Measurements from ENCODE around the gene DPPA2.

DPPA2 gene

DNA sequence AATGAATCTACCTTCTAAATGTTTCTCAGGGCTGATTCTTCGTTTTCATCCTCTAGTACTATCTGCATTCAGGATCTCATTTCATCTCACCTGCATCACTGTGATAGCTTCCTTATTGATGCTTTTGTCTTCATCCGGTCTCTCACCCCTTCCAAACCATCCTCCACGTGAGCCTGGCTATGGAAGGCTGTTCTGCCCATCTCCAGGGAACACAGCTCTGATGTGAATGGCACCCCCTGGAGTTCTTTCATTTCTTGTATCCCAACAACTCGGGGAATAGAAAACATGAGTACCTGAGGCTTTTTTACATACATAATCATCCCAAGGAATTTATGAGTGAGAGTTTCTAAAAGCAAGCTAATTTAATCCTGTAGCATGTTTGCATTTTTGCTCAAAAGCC, 29.8 kb upstream of the DPPA2 start:
- H3K4me3 ChIP-seq (ENCODE audit: low read length, poor library complexity, severe bottlenecking): peak overlapping the region; percentile 49
- H3F3A ChIP-seq (ENCODE audit: low read depth): peaks cover 5% of the 10 kb centered on the region; the same call in 1 of the 2 replicates
- H4K20me1 ChIP-seq (ENCODE audit: insufficient read depth, low read length, poor library complexity, severe bottlenecking): no peaks in the 10 kb centered on the region
- H3K9me3 ChIP-seq (ENCODE audit: insufficient read depth, low read depth, low read length): no peaks in the 10 kb centered on the region
- H3K27me3 ChIP-seq (ENCODE audit: insufficient read depth, low read length, poor library complexity, severe bottlenecking): no peaks in the 10 kb centered on the region
- peaks cover 19% of the 10 kb centered on the region for H3K4me1 ChIP-seq (ENCODE audit: insufficient read depth, low read length, poor library complexity, severe bottlenecking)
- no peaks in the 10 kb centered on the region for H3K9me2 ChIP-seq (replicated peaks; ENCODE audit: low read depth, low read length)
- peak overlapping the region; percentile 67 for H3K4me2 ChIP-seq (ENCODE audit: low read depth, low read length, poor library complexity, severe bottlenecking)
- H2AFZ ChIP-seq (ENCODE audit: low read length): peak overlapping the region; percentile 62
- TF ChIP-seq EZH2phosphoT487 (IDR thresholded peaks at IDR 0.05; ENCODE audit: borderline replicate concordance): no peak
- TF ChIP-seq, protein P1, sequence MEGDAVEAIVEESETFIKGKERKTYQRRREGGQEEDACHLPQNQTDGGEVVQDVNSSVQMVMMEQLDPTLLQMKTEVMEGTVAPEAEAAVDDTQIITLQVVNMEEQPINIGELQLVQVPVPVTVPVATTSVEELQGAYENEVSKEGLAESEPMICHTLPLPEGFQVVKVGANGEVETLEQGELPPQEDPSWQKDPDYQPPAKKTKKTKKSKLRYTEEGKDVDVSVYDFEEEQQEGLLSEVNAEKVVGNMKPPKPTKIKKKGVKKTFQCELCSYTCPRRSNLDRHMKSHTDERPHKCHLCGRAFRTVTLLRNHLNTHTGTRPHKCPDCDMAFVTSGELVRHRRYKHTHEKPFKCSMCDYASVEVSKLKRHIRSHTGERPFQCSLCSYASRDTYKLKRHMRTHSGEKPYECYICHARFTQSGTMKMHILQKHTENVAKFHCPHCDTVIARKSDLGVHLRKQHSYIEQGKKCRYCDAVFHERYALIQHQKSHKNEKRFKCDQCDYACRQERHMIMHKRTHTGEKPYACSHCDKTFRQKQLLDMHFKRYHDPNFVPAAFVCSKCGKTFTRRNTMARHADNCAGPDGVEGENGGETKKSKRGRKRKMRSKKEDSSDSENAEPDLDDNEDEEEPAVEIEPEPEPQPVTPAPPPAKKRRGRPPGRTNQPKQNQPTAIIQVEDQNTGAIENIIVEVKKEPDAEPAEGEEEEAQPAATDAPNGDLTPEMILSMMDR (conservative IDR thresholded peaks at IDR 0.05; ENCODE audit: low read length): no peak; the same call in 1 of the 2 replicates
- no peak overlapping the region for H3K9ac ChIP-seq (ENCODE audit: low read depth, low read length, poor library complexity, severe bottlenecking)
- H3K36me3 ChIP-seq (ENCODE audit: insufficient read depth, low read length): no peaks in the 10 kb centered on the region
- no peaks in the 10 kb centered on the region for H3K79me2 ChIP-seq (ENCODE audit: insufficient read depth, low read length)

DNA sequence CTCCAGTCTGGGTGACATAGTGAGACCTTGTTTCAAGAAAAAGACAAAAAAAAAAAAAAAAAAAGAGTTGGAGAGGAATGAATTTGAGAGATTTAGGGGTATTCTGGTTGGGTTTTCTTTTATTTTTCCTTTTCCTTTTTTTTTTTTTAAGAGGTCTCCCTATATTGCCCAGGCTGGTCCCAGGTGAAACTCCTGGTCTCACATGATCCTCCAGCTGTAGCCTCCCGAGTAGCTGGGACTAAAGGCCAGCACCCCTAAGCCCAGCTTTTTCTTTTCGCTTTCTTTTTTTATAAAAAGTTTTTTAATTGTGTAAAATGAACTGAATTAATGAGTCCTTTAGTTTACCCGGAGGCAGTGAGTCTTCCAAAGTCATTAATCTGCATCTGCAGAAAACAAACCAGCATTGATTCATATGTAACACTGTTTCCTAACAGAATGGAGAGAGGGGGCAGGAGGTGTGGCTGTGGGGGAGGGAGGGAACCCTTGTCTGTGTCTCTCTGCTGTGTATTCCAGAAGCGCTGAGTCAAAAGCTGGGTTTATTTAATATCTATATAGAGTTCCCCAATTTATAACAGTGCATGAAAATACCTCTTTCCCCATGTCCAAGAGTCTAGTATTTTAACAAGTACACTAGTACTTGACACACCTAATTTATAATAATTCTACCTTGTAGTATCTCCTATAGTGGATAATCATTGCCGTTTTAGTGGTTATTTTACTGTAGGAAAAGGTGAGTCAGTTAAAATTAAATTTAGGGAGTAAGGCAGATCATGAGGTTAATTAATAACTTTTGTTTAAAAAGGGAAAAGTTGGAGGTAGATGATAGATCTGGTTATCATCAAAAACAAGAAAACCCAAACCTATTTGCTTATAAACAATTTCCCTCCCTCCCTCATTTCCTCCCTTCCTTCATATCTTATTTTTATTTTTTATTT, 23.7 kb upstream of the DPPA2 start:
- Histone ChIP-seq H3K4me2 (ENCODE audit: low read depth, low read length, poor library complexity, severe bottlenecking) (no peak overlapping the region), H3F3A (ENCODE audit: low read depth) (no peaks in the 10 kb centered on the region), H3K4me1 (ENCODE audit: insufficient read depth, low read length, poor library complexity, severe bottlenecking) (no peaks in the 10 kb centered on the region), H3K4me3 (ENCODE audit: low read length, poor library complexity, severe bottlenecking) (no peak overlapping the region), H3K9me3 (ENCODE audit: insufficient read depth, low read depth, low read length) (no peaks in the 10 kb centered on the region), H4K20me1 (ENCODE audit: insufficient read depth, low read length, poor library complexity, severe bottlenecking) (no peaks in the 10 kb centered on the region), H3K9ac (ENCODE audit: low read depth, low read length, poor library complexity, severe bottlenecking) (no peak overlapping the region), H3K9me2 (replicated peaks; ENCODE audit: low read depth, low read length) (no peaks in the 10 kb centered on the region), H2AFZ (ENCODE audit: low read length) (no peak overlapping the region), H3K36me3 (ENCODE audit: insufficient read depth, low read length) (no peaks in the 10 kb centered on the region), H3K79me2 (ENCODE audit: insufficient read depth, low read length) (no peaks in the 10 kb centered on the region), H3K27me3 (ENCODE audit: insufficient read depth, low read length, poor library complexity, severe bottlenecking) (no peaks in the 10 kb centered on the region)
- no peak for TF ChIP-seq EZH2phosphoT487 (IDR thresholded peaks at IDR 0.05; ENCODE audit: borderline replicate concordance)
- TF ChIP-seq, protein P1 (conservative IDR thresholded peaks at IDR 0.05; ENCODE audit: low read length): no peak

DNA sequence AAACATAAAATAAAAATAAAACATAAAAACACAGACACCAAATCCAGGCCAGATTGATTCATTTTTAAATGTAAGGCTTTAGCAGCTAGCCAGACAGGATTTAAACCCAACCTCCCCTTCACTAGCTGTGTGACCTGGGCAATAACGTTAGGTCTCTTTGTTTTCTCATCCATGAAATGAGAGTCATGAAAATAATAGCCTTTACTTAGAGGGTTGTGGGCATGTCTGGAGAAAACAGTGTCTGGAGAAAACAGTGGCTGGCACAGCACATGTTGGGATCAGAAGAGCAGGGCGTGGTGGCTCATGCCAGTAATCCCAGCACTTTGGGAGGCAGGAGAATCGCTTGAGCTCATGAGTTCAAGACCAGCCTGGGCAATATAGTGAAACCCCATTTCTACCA, 22.9 kb upstream of the DPPA2 start:
- no peaks in the 10 kb centered on the region for H3K36me3 ChIP-seq (ENCODE audit: insufficient read depth, low read length)
- TF ChIP-seq, protein P1 (conservative IDR thresholded peaks at IDR 0.05; ENCODE audit: low read length): no peak
- no peak for TF ChIP-seq EZH2phosphoT487 (IDR thresholded peaks at IDR 0.05; ENCODE audit: borderline replicate concordance)
- no peaks in the 10 kb centered on the region for H3K4me1 ChIP-seq (ENCODE audit: insufficient read depth, low read length, poor library complexity, severe bottlenecking)
- H3F3A ChIP-seq (ENCODE audit: low read depth): no peaks in the 10 kb centered on the region
- no peaks in the 10 kb centered on the region for H4K20me1 ChIP-seq (ENCODE audit: insufficient read depth, low read length, poor library complexity, severe bottlenecking)
- no peaks in the 10 kb centered on the region for H3K9me2 ChIP-seq (replicated peaks; ENCODE audit: low read depth, low read length)
- no peak overlapping the region for H3K4me2 ChIP-seq (ENCODE audit: low read depth, low read length, poor library complexity, severe bottlenecking)
- no peak overlapping the region for H3K4me3 ChIP-seq (ENCODE audit: low read length, poor library complexity, severe bottlenecking)
- H3K9ac ChIP-seq (ENCODE audit: low read depth, low read length, poor library complexity, severe bottlenecking): no peak overlapping the region
- H3K27me3 ChIP-seq (ENCODE audit: insufficient read depth, low read length, poor library complexity, severe bottlenecking): no peaks in the 10 kb centered on the region
- no peaks in the 10 kb centered on the region for H3K79me2 ChIP-seq (ENCODE audit: insufficient read depth, low read length)
- no peaks in the 10 kb centered on the region for H3K9me3 ChIP-seq (ENCODE audit: insufficient read depth, low read depth, low read length)
- H2AFZ ChIP-seq (ENCODE audit: low read length): no peak overlapping the region
